GM18526 (cell line): ENCODE measurements around the gene KCNAB2.

Experiments used
- POLR2A ChIP-seq: IDR thresholded peaks from 3 replicates; pipeline ENCODE4 v1.6.1; 2011; ENCODE audit not compliant: insufficient read length; ENCODE audit errors: extremely low read depth

Gene KCNAB2

GRCh38 chr1:6045561-6045960 lies at the start of gene KCNAB2:
TSS of gene KCNAB2 (plus strand) at chr1:6045888. CDS start at chr1:6051537, 5,649 bp downstream.
- no peak for TF ChIP-seq POLR2A

- no peak for TF ChIP-seq POLR2A
Observed at GRCh38 chr1:5996641-5997270, 48.9 kb upstream of the KCNAB2 start.

- no peak for TF ChIP-seq POLR2A
Observed at GRCh38 chr1:5997316-5997715, 48.4 kb upstream of the KCNAB2 start.

- no peak for TF ChIP-seq POLR2A
Observed at GRCh38 chr1:5998051-5998905, 47.4 kb upstream of the KCNAB2 start.

- no peak for TF ChIP-seq POLR2A
Observed at GRCh38 chr1:5998906-5999301, 46.8 kb upstream of the KCNAB2 start.

- no peak for TF ChIP-seq POLR2A
Observed at GRCh38 chr1:5999711-6000443, 45.8 kb upstream of the KCNAB2 start.

GRCh38 chr1:6000444-6001288 lies 45.0 kb upstream of the KCNAB2 start:
- no peak for TF ChIP-seq POLR2A

GRCh38 chr1:6001992-6002576 lies 43.6 kb upstream of the KCNAB2 start:
- TF ChIP-seq POLR2A, result no peak

- no peak for TF ChIP-seq POLR2A
Observed at GRCh38 chr1:6002714-6003501, 42.8 kb upstream of the KCNAB2 start.

- no peak for TF ChIP-seq POLR2A
Observed at GRCh38 chr1:6003568-6004411, 41.9 kb upstream of the KCNAB2 start.

- no peak for TF ChIP-seq POLR2A
Observed at GRCh38 chr1:6004412-6005123, 41.1 kb upstream of the KCNAB2 start.

GRCh38 chr1:6005276-6005917 lies 40.3 kb upstream of the KCNAB2 start:
- TF ChIP-seq POLR2A, result no peak

GRCh38 chr1:6006882-6007281 lies 38.8 kb upstream of the KCNAB2 start:
- TF ChIP-seq POLR2A, result no peak
